ENCODE measurements around the gene RXRA. TPM values are rescaled to one million over a fixed set of nuclear protein-coding genes. Genes with fewer than 3 reads are reported as not detected.

Gene RXRA
- total RNA-seq, 4 donors from 2014 or later = 41.8 to 83.1 (median 50.4) TPM

- H3K9me3 ChIP-seq = peaks cover 0 to 7% (median 4%) of the 10 kb centered on the region in 3 donors
- TF ChIP-seq POLR2A (IDR thresholded peaks at IDR 0.05) (no peak), CTCF (IDR thresholded peaks at IDR 0.05) (no peak)
- no peaks in the 10 kb centered on the region for H3K36me3 ChIP-seq
- H3K4me1 ChIP-seq = peaks cover 18 to 43% (median 18%) of the 10 kb centered on the region in 3 donors
- 75 to 80% methylated on average over 2 to 8 of the region's 20 CpGs for WGBS, 2 donors
- intact Hi-C loops (cut with DNase I) = loop anchor here (10.0 kb wide), 1 partner anchor 276 kb away; no protein-coding TSS in a partner anchor
- no peak for DNase-seq
- H3K4me3 ChIP-seq = no peak overlapping the region
- H3K27ac ChIP-seq = peak overlapping the region in 3 of 4 donors; percentile 21 to 95 (median 91)
- peaks cover 0 to 13% (median 0%) of the 10 kb centered on the region in 4 donors for H3K27me3 ChIP-seq
These were observed 132.2 kb downstream of the RXRA start for GRCh38 chr9:134458207-134459108.

- Histone ChIP-seq H3K27ac (peak overlapping the region in 1 of 4 donors; percentile 95), H3K4me3 (no peak overlapping the region), H3K4me1 (peaks cover 18 to 43% (median 18%) of the 10 kb centered on the region in 3 donors), H3K27me3 (peaks cover 0 to 17% (median 0%) of the 10 kb centered on the region in 4 donors), H3K36me3 (no peaks in the 10 kb centered on the region), H3K9me3 (peaks cover 0 to 7% (median 4%) of the 10 kb centered on the region in 3 donors)
- WGBS, 2 donors = 82 to 83% methylated on average over 1 to 5 of the region's 9 CpGs
- no peak for TF ChIP-seq POLR2A (IDR thresholded peaks at IDR 0.05)
- TF ChIP-seq CTCF (IDR thresholded peaks at IDR 0.05) = no peak
- intact Hi-C loops (cut with DNase I) = loop anchor here (10.0 kb wide), 1 partner anchor 276 kb away; no protein-coding TSS in a partner anchor
- no peak for DNase-seq
These were observed 132.9 kb downstream of the RXRA start for GRCh38 chr9:134459164-134459563.

- no peaks in the 10 kb centered on the region for H3K36me3 ChIP-seq
- no peak overlapping the region for H3K27ac ChIP-seq
- intact Hi-C loops (cut with DNase I) = loop anchor here (10.0 kb wide), 1 partner anchor 275 kb away; no protein-coding TSS in a partner anchor
- no peak for DNase-seq
- peaks cover 0 to 17% (median 0%) of the 10 kb centered on the region in 4 donors for H3K27me3 ChIP-seq
- peaks cover 18 to 43% (median 18%) of the 10 kb centered on the region in 3 donors for H3K4me1 ChIP-seq
- H3K9me3 ChIP-seq = peaks cover 0 to 7% (median 4%) of the 10 kb centered on the region in 3 donors
- TF ChIP-seq POLR2A (IDR thresholded peaks at IDR 0.05) (no peak), CTCF (IDR thresholded peaks at IDR 0.05) (no peak)
- H3K4me3 ChIP-seq = no peak overlapping the region
- WGBS, 2 donors = 83 to 87% methylated on average over 2 to 8 of the region's 10 CpGs
These were observed 133.3 kb downstream of the RXRA start for GRCh38 chr9:134459573-134459972.

- Histone ChIP-seq H3K4me1 (peaks cover 18 to 43% (median 18%) of the 10 kb centered on the region in 3 donors), H3K9me3 (peaks cover 0 to 7% (median 4%) of the 10 kb centered on the region in 3 donors), H3K4me3 (no peak overlapping the region), H3K27me3 (peaks cover 0 to 17% (median 0%) of the 10 kb centered on the region in 4 donors), H3K36me3 (no peaks in the 10 kb centered on the region), H3K27ac (no peak overlapping the region)
- intact Hi-C loops (cut with DNase I) = no loop called here
- no peak for DNase-seq
- WGBS, 2 donors = 85 to 87% methylated on average over 10 to 11 of the region's 12 CpGs
- TF ChIP-seq POLR2A (IDR thresholded peaks at IDR 0.05) = no peak
- TF ChIP-seq CTCF (IDR thresholded peaks at IDR 0.05) = no peak
These were observed 134.0 kb downstream of the RXRA start for GRCh38 chr9:134460206-134460605.

- DNase-seq = no peak
- intact Hi-C loops (cut with DNase I) = no loop called here
- TF ChIP-seq POLR2A (IDR thresholded peaks at IDR 0.05) = no peak
- TF ChIP-seq CTCF (IDR thresholded peaks at IDR 0.05) = no peak
These were observed 134.6 kb downstream of the RXRA start for GRCh38 chr9:134460896-134461295.

More at GRCh38 chr9:134460896-134461295, 134.6 kb downstream of the RXRA start:
- Histone ChIP-seq H3K4me3 (no peak overlapping the region), H3K27ac (no peak overlapping the region), H3K4me1 (peaks cover 13 to 36% (median 13%) of the 10 kb centered on the region in 3 donors), H3K27me3 (peaks cover 0 to 17% (median 0%) of the 10 kb centered on the region in 4 donors), H3K36me3 (no peaks in the 10 kb centered on the region), H3K9me3 (peaks cover 0 to 7% (median 4%) of the 10 kb centered on the region in 3 donors)
- WGBS, 2 donors = 60 to 90% methylated on average over 1 to 3 of the region's 5 CpGs
